H1 (cell line): ENCODE measurements around the gene MANSC4. TPM values are rescaled to one million over a fixed set of nuclear protein-coding genes. Genes with fewer than 3 reads are reported as not detected.

Experiments
- BRCA1 ChIP-seq: IDR thresholded peaks from 2 replicates; pipeline ENCODE4 v1.6.1; 2012; ENCODE audit warnings: low read depth, low read length, improper control_type of control experiment
- polyA plus RNA-seq, 7 experiments: library from polyadenylated mRNA; depleted of rRNA in 3 of 7; stranded (reverse) in 5 of 7; unstranded in 2 of 7; fragments of >200 nt in 5 of 7; fragments of 200-250 nt in 2 of 7; gene quantifications; 1 replicate in 5 of 7; 2 replicates in 1 of 7; 4 replicates in 1 of 7; pipeline versions ENCODE4 v1.2.1 to v1.2.3, GENCODE V29; 2011 to 2013; ENCODE audit warnings: missing spikeins in 2 of 7, mixed read lengths in 2 of 7
- total RNA-seq: library from RNA; stranded (reverse); fragmentation: NEBNext Ultra II Directional; extraction: Animal tissue kit (Norgen Biotek cat#: 25700); gene quantifications from 2 replicates; pipeline ENCODE4 v1.2.1, GENCODE V29; 2021
- TF ChIP-seq, protein P1 (sequence below): IDR thresholded peaks from 2 replicates; pipeline ENCODE4 v1.6.1; 2012; ENCODE audit warnings: inconsistent platforms

The MANSC4 gene
- total and polyA plus RNA-seq, 2 of the 8 experiments (the other 6 are each of a cell fraction or from before 2014, with no cell fraction given) = not detected

DNA sequence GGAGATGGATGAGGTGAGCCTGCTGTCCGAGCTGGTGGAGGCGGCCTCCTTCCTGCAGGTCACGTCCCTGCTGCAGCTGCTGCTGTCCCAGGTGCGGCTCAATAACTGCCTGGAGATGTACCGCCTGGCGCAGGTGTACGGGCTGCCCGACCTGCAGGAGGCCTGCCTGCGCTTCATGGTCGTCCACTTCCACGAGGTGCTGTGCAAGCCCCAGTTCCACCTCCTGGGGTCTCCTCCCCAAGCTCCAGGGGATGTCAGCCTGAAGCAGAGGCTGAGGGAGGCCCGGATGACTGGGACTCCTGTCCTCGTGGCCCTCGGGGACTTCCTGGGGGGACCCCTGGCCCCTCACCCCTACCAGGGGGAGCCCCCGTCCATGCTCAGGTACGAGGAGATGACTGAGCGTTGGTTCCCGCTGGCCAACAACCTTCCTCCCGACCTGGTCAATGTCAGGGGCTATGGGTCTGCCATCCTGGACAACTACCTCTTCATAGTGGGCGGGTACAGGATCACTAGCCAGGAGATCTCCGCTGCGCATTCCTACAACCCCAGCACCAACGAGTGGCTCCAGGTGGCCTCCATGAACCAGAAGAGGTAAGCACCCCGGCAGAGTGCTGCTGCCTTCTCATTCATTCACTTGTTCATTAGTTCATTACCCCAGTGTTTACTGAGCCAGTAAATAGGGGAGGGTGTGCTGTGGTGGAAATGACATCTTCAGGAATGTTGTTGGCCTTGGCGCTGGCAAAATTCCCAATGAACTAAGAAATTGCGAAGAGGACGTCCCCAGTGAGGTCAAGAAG, 774 bp upstream of the MANSC4 start (continued):
- TF ChIP-seq, protein P1, sequence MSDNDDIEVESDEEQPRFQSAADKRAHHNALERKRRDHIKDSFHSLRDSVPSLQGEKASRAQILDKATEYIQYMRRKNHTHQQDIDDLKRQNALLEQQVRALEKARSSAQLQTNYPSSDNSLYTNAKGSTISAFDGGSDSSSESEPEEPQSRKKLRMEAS = peak; percentile 12; the same call in 1 of the 2 replicates
- no peak for TF ChIP-seq BRCA1
